Stimulated activated CD8-positive, alpha-beta memory T cell treated with anti-CD3 and anti-CD28 coated beads, Interleukin-12 subunit alpha, Interleukin-12 subunit beta, amount 100 ng/mL, for 24 hours (primary cell): ENCODE data around the gene SLC25A21.
"Not testable (repeated sequence)": the region's sequence is repeated elsewhere in the genome, so short reads cannot be mapped to it uniquely, and the experiment has no call there.

Source experiments
- DNase-seq: peaks from one replicate; pipeline ENCODE4 v3.0.0-alpha.2; 2020; ENCODE audit errors: extremely low read depth

The SLC25A21 gene

DNA sequence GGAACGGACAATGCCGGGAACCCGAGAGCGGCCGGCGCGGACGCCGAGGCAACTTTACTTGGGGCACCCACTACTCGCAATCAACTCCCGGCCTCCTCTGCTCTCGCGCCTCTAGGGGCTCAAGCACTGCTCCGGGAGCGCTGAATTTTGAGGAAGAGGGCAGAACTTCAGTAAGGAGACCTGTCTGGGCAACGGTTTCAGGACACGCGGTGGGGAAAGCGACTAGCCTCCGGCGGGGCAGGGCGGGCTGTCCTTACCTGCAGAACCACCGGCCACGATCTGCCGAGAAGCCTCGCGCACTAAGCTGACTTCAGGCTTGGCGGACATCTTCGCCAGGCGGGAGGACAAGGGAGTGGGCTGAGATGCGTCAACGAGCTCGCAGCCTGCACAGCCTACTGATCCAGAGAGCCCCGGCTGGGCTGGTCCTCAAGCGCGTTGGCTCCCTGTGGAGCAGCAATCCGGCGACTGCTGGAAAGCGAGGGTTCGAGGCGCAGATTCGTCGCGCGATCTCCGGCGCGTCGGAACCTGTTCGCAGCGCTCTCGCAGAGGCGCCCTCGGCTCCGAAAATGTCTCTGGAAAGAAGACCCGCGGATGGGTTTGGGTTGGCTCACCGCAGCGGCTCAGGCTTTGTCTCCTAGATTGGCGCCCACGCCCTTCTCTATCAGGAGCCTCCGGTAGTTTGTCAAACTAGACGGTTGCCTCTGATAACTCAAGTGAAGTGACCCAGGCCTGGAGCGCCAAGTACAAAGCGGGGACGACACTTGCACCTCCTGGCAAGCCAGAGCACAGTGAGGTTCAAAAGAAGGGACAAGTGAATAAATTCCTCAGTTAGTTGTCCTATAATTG, at the start of gene SLC25A21:
TSS of gene SLC25A21 (minus strand) at position 583 of the 846 bp plus-strand sequence.
- DNase-seq: no peak

- no peak for DNase-seq
Measured at GRCh38 chr14:37221073-37221472, 48.7 kb upstream of the SLC25A21 start.

GRCh38 chr14:37215345-37215744, 42.9 kb upstream of the SLC25A21 start:
- DNase-seq: no peak

DNA sequence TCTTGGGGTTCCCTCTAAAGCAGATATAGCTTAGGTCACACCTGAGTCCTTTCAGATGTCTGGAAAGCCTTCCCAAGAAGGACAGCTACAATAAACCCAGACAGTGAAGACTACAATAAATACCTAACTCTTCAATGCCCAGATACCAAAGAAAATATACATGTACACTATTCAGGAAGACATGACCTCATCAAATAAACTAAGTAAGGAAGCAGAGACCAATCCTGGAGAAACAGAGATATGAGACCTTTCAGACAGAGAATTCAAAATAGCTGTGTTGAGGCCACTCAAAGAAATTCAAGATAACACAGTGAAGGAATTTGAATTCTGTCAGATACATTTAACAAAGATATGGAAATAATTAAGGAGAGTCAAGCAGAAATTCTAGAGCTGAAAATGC, 40.6 kb upstream of the SLC25A21 start:
- no peak for DNase-seq

DNA sequence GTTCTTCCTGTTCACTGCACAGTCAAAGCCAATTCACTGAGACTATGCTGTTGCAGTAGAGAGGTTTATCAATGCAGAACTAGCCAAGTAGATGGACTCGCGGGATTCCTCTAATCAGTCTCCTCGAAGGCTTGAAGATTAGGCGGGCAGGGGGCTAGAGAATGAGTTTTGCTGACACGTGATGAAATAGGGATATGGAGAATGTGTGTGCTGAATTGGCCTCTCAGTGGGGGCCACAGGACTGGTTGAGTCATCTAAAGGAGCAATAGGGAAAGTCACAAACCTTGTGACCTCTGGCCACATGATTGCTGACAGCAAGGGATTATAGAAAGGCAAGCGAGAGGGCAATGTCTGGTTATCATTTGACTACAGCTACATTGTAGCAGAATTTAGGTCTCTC, 38.0 kb upstream of the SLC25A21 start:
- no peak for DNase-seq

- not testable (repeated sequence) for DNase-seq
Measured at GRCh38 chr14:37209617-37210016, 37.2 kb upstream of the SLC25A21 start.

- not testable (repeated sequence) for DNase-seq
Measured at GRCh38 chr14:37205623-37206605, 33.5 kb upstream of the SLC25A21 start.

DNA sequence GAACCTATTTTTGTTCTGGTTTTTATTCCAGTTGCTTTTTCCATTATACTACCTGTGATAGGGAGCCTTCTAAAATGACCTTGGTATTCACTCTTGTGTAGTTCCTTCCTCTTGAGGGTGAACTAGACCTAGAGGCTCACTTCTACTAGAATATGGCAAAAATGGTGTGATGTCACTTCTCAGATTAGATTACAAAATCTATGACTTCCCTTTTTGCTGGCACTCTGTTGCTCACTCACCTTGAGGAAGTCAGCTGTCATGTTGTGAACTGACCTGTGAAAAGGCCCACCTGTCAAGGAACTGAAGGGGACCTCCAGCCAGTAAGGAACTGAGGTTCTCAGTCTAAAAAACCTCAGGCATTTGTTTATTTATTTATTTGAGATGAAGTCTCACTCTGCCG, 31.0 kb upstream of the SLC25A21 start:
- no peak for DNase-seq

DNA sequence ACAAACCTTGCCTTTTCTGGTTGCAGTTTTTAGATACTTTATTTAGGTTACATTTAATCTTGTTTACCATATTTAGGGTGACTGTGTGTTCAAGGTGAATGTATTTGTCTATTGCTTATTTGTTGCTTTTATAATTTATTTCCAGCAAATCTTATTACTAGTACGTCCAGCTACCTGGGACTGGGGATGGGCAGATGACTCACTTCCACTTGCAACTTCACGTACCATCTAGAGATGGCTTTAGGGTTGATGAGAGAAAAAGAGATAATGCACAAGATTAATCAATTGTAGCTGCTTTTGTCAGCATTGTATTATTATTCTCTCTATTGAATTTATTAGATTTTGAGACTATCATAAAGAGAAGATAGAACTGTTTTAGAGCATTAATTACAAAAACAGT, 30.4 kb upstream of the SLC25A21 start:
- no peak for DNase-seq

GRCh38 chr14:37202265-37202664, 29.9 kb upstream of the SLC25A21 start:
- DNase-seq: no peak

- DNase-seq: no peak
Measured at GRCh38 chr14:37201724-37202123, 29.3 kb upstream of the SLC25A21 start.

- DNase-seq: no peak
Measured at GRCh38 chr14:37198907-37199306, 26.5 kb upstream of the SLC25A21 start.

DNA sequence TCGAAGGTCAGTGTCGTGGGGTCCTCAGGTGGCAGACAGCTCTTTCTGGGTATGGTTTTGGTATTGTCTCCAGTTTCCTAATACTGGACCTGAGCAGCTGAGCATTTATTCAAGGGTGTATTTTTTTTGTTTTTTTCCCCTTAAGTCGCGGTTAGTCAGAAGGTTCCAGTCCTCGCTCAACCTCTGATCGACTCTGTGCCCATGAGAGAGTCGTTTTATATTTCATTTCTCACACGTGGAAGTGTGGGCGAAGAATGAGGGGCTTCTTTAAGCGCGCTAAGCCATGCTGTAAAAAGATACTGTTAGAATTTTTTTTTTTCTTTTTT, 25.8 kb upstream of the SLC25A21 start:
- DNase-seq: no peak

DNA sequence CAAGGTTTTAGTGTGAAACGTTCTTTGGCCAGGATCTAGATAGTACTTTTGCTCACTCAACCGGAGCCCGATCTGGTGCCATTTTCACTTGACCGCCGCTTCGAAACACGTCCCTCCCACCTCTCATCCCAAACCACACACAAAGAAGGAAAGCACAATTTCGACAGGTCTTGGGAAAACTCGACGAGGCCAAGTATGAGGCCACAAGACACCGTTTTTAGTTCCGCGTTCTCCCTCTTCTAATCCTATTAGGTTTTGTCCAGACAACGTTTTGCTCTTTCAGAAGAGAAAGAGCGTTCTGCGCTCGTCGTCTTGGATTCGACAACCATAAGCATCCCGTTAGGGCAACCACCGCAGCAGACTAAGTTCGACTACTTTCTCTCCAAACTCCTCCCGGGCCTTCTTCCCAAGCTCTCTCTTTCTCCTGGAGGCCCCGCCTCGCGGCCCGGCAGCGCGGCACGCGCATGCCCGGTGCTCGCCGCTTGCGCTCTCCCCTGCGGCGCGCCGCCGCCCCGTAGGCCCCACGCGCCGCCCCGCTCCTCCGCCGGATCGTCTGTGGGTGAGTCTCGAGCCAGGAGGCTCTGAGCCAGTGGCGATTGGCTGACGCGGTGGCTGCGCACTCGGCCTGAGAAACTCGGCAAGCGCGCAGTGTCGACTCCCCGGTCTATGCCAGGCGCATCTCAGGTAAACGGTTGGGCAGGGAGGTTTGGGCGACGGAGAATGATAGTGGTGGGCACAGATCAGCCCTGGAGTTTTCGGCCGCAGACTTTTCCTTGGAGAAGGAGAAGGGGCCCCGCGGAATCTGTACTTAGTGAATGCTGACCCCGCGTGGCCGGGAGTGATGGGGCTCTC, 25.2 kb upstream of the SLC25A21 start, which contains the start of gene MIPOL1:
TSS of gene MIPOL1 (plus strand) at position 517 of the 852 bp plus-strand sequence. CDS start 49,952 bp downstream, outside the sequence.
- DNase-seq: no peak

DNA sequence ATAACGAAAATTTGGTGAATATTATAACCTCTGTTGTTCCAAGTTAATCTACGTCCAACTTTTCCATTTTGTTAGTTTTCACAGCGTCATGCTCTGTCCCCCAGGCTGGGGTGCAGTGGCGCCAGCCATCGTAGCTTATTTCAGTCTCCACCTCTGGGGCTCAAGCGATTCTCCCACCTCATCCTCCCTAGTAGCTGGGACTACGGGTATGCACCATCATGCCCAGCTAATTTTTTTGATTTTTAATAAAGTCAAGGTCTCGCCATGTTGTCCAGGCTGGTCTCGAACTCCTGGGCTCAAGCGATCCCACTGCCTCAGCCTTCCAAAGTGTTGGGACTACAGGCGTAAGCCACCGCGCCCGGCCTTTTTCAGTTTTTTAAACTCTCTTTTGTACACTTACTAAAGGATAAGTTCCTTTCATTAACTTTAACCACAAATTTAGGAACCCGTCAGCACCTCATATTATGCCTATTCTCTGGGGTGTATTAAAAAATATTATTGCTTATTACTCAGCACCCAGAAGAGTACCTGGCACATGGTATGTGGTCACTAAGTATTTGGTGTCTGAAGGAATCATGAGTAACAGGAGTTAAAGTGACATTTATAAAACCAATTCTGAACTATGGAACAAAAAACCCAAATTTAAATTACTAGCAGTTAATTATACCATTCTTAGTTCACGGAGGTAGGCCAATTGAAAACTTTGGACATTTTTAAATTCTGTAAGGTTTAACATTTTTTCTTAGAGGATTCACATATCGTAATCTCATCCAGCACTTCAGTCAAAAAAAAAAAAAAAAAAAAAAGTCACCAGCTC, 24.4 kb upstream of the SLC25A21 start:
- DNase-seq: no peak

- DNase-seq: no peak
Measured at GRCh38 chr14:37195327-37195726, 22.9 kb upstream of the SLC25A21 start.

DNA sequence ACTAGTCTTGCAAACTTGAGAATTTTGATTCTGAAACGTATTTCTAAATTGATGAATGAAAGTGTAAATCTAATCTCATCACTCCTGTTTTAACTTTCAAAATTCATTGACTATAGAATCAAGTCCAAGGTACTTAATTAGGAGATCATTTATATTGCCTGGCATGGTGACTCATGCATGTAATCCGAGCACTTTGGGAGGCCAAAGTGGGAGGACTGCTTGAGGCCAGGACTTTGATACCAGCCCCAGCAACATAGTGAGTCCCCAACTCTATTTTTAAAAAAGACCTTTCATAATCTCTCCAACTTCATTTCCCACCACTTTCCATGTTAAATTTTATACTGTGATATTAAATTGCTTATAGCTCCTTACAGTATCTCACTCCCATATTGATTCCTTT, 22.3 kb upstream of the SLC25A21 start:
- no peak for DNase-seq

GRCh38 chr14:37189733-37190132, 17.3 kb upstream of the SLC25A21 start:
- not testable (repeated sequence) for DNase-seq

DNA sequence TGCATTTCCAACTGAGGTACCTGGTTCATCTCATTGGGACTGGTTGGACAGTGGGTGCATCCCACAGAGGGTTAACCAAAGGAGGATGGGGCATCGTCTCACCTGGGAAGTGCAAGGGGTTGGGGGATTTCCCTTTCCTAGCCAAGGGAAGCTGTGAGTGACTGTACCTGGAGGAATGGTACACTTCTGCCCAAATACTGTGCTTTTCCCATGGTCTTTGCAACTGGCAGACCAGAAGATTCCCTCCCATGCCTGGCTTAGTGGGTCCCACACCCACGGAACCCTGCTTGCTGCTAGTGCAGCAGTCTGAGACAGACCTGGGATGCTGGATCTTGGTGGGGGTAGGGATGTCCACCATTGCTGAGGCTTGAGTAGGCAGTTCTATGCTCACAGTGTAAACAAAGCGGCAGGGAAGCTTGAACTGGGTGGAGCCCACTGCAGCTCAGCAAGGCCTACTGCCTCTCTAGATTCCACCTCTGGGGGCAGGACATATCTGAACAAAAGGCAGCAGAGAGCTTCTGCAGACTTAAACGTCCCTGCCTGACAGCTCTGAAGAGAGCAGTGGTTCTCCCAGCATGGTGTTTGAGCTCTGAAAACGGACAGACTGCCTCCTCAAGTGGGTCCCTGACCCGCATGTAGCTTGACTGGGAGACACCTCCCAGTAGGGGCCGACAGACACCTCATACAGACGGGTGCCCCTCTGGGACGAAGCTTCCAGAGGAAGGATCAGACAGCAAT, 15.6 kb upstream of the SLC25A21 start:
- DNase-seq: not testable (repeated sequence)

- no peak for DNase-seq
Measured at GRCh38 chr14:37187294-37187693, 14.9 kb upstream of the SLC25A21 start.
